Kidney capillary endothelial cell (primary cell): Measurements from ENCODE around the gene P2RX5.

Experiments used
- DNase-seq: peaks from one replicate; pipeline ENCODE4 v3.0.0-alpha.2; 2018; ENCODE audit warnings: low spot score

P2RX5 gene

DNA sequence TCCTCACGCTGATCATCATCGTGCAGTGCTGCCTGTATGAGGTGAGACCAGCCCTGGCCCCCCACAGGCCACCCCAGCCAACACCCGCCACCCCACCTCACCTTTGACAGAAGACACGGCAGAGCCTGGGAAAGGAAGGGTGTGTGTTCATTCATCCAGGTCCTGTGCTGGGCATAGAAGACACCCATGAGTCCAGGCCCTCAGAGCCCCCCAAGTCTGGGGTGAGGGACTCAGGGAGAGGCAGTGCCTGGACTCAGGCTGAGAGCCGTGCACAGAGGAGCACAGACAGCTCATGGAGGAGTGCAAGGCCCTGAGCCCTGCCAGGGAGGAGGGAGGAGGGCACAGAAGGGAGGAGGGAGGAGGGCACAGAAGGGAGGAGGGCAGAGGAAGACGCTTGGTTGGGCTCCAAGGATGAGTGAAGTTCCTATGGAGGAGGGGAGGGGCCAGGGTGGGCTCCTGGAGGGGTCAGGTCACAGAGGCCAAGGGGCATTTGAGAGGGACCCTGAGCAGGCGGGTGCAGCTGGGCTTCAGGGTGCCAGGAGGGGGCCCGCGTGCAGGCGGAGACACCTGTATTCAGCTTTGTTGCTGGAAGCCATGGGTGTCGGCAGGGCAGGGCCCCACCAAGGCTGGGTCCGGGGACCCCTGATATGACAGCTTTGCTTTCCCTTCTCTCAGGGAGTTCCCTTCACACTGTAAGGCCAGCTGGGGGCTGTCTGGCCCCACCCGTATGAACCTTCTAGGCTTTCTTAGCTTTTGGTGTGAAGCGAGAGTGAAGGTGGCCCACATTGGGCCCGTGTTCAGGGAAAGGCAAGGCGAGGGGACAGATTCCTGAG, 39.0 kb downstream of the P2RX5 start:
- no peak for DNase-seq

DNA sequence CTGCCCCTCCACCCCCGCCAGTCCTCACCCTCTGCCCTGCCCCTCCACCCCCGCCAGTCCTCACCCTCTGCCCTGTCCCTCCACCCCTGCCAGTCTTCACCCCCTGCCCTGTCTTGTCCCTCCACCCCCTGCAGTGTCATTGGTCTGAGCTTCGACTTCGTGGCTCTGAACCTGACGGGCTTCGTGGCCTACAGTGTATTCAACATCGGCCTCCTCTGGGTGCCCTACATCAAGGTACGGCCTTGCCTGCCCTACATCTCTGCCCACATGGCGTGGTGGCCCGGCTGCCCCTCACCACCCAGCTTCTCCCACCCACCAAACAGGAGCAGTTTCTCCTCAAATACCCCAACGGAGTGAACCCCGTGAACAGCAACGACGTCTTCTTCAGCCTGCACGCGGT, 39.6 kb downstream of the P2RX5 start:
- no peak for DNase-seq

DNA sequence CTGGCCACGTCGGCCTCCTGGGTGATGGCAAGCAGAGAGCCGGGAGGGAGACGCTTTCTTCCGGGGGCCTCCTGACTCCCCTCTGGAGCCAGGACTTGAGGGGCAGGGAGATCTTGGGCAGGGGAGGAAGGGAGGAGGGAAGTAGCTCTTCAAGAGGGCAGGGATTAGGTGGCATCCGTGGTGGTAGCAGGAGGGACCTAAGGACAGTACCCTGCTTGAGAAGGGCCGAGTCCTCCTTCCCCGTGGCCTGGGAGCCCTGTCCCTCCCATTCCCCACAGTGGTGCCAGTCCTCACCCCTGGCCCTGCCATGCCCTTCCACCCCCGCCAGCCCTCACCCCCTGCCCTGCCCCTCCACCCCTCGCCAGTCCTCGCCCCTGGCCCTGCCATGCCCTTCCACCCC, 40.2 kb downstream of the P2RX5 start:
- no peak for DNase-seq

DNA sequence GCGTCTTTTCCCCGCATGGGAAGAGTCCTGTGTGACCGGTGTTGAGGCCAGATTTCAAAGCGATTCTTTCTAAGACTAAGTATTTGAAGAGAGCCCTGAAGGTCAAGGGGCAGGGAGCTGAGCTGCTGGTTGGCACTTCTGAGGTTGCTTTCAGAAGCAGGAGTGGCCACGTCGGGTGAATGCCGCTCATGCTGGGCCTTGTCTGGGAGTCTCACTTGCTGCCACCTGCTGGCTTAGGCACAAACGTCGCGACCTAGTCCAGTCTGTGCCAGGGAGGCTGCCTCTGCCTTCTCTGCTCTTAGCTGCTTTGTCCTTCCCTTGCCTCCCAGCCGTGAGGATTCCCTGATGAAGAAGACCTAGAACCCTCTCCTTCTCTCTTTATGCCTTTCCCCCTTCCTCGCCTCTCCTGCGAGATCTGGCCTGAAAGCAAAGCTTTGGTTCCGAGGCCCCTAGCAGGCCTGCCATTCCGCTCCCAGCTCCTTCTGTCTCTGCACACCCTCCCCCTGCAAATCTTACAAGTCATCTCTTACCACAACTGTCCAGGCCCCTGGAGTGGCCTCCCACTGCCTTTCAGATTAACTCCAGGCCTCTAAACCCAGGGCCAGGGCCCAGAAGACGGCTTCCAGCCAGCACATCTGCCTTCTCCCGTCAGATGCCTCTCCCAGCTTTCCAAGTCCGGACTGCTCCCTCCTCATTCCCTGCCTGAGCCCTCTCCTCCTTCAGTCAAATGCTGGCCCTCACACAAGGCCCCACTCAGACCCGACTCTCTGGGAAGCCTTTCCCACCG, 48.0 kb downstream of the P2RX5 start:
- peak; percentile 57 for DNase-seq

DNA sequence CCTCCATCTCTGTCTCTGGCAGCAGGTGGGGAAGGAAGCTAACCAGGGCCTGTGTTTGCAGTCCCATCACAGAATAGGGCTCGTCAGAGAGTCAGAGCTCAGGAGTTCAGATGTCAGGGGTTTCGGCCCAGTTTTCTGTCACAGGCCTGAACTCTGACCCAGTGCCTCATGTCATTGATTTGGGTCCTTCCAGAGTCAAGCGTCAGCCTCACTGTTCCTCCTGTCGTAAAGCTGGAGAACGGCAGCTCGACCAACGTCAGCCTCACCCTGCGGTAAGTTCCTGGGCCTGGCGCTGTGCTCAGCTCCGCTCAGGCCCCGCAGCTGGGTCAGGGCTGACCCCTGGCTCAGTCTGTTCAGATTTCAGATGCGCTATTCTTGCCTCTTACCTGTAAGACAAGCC, 48.7 kb downstream of the P2RX5 start:
- no peak for DNase-seq

DNA sequence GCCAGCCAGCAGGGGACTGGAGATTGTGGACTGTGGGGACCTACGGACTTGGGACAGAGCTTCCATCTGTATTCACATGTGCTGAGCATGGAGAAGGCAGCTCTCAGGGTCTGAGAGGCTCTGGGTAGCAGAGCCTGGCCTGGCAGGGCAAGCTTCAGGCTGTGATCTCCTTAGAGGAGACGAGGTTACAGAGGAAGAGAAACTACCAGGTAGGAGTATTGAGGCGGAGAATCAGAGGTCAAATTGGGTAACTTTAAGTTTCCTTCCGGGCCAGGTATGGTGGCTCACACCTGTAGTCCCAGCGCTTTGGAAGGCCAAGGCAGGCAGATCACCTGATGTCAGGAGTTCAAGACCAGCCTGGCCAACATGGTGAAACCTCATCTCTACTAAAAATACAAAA, 50.6 kb downstream of the P2RX5 start:
- DNase-seq, result no peak

DNA sequence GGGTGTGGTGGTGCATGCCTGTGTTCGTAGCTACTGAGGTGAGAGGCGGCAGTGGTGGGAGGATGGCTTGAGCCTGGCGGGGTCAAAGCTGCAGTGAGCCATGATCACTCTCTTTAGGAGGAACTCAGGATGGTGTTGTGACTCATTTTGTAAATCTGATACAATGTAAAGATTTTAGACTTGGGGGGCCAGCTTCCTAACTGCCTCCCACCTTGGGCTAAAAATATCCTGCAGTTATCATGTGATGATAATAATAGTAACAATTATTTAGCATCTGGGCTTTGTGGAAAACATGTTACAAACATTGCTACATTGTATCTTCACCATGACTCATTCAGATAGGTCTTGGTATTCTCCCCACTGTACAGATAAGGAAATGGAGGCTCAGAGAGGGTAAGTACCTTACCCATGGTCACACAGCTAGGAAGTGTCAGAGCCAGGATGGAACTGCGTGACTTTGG, 52.0 kb downstream of the P2RX5 start:
- no peak for DNase-seq

DNA sequence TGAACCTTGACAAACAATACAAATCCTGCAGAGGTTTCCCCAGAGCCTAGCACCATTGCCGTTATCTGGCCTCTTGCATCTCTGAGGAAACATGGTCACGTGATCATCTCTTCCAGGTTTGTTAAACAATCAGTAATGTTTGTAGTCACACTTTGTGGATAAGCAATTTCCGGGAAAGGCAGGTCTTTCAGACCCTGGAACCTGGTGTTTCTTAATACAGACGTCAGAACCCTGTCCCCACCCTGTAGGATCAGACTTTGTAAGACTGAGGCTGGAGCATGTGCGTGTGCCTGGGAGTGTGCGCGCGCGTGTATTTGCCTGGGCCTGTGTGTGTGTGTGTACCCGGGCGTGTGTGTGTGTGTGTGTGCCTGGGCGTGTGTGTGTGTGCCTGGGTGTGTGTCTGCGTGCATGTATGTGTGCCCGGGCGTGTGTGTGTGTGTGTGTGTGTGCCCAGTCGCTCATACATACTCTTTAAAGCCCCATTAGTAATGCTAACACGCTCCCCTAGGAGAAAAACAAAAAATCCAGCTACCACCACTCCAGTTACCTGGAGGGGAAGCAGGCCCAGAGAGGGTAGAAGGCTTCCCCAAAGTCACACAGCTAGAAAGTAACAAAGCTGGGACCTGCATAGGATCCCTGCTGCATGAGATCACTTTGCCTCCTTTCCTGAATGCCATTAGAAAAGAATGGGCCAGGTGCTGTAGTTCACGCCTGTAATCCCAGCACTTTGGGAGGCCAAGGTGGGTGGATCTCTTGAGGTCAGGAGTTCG, 54.1 kb downstream of the P2RX5 start:
- DNase-seq, result no peak

DNA sequence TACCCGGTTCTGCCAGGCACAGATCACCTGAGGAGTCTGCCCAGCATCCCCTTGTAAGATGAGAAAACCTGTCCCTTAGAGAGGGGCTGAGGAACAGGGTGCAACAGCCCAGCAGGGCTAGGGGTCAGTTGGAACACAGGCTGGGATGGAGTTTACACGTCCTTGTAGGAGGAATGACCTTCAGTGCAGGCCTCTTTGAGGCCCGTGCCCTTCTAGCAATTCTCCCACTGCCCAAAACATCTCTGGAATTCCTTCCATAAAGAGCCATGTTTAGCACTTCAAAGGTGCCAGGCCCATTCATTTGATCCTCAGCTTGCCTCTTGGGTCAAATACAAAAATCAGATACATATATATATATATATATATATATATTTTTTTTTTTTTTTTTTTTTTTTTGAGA, 54.9 kb downstream of the P2RX5 start:
- no peak for DNase-seq

DNA sequence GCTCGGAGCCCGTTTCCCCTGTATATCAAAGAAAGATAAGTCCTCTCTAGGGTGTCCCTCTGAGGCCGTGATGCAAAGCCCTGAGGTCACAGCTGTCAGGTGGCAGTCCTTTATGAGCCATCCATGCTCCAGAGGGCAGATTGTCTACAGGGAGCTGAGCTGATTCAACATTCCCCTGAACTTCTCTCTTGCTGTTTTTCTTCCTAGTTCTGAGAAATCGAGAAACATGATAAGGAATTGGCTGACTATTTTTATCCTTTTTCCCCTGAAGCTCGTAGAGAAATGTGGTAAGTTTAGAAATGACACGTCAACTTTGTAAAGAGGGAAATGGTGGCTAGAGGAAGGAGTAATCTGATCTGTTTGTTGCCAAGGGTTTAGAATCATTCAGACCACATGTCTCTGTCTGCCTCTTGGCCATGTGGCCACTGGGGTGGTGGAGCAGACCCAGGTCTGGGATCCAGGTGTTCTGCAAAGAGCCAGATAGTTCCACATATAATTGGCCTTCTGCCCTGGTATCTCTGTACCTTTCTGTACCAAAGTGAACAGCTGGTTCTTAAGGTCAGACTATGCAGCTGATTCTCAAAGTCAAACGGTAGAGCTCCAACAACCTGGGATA, 55.9 kb downstream of the P2RX5 start:
- no peak for DNase-seq

DNA sequence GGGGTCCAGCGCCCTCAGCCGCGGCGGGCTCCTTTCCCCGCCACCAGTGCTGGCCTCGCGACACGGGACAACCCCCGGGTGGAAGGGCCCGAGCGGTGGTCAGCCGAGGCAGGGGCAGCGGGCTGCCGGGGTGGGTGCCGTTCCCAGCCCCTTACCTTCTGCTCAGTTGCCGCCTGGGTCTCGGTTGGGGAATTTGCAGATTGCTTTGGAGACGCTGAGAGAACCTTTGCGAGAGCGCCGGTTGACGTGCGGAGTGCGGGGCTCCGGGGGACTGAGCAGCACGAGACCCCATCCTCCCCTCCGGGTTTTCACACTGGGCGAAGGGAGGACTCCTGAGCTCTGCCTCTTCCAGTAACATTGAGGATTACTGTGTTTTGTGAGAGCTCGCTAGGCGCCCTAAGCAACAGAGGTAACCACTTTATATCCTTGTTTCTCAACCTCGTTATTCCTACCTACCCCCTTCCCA, 59.0 kb downstream of the P2RX5 start:
- no peak for DNase-seq

DNA sequence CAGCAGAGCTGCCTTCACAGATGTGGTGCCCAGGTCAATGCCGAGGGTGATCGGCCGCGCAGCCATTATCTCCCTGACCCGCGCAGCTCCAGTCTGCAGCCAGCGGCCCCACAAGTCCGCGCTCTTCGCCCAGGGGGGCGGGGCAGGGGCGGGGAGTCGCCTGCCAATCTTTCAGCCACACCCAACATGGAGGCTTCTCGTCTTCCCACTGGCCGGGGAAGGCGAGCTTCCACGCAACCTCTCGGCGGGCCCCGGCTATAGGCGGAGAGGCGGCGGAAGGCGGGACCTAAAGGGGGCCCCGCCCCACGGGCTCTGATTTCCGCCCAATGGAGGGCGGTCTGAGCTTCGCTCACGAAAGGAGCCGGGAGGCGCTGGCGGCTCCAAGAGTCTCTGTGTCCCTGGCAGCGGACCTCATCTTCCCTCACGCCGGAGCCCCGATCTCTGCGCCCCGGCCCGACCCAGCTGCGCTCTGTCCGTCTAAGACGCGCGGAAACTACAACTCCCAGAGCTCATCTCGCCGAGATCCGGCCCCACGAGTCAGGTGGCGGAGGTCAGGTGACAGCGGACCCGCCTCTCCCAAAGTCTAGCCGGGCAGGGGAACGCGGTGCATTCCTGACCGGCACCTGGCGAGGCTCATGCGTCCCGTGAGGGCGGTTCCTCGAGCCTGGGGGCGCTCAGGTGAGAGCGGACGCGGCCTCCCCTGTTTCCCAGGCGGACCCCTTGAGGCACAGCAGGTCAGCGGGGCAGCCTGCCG, 59.6 kb downstream of the P2RX5 start, which contains the start of the genes CTNS and SHPK:
Gene CTNS, plus strand, starts transcription at position 607 of the 754 bp plus-strand sequence. CDS start 3,447 bp downstream, outside the sequence.
Gene SHPK, minus strand, starts transcription at position 97 of the 754 bp plus-strand sequence. Its CDS starts 31 bp downstream, at position 66.
- DNase-seq, result peak; percentile 94

DNA sequence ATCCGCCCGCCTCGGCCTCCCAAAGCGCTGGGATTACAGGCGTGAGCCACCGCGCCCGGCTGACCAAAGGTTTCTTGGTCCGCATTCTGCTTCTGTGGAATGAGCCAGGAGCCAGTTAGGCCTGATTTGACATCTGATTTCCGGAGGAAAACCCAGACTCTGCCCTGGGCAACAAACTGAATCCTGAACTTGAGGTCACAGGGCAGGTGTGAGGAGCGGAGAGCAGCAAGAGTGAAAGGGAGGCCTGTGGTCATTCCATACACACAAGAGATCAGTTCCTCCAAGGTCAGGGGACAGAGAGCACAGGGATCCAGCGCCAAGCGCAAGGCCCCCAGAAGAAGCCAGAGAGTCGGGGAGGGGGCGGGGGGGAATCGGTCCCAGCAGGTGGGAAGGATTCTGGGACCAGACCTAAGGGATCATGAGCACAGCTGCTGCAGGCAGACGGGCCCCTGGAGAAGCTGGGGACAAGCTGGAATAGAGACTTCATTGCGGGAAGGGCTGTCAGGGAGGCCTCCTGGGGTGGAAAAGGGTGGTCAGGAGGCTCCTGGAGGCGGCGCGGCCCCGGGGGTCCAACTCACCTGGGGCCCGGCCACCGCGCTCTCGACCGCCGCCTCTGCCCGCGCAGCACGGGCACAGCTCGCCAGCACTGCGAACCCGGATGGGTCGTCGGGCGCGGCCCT, 60.3 kb downstream of the P2RX5 start:
- DNase-seq, result no peak

DNA sequence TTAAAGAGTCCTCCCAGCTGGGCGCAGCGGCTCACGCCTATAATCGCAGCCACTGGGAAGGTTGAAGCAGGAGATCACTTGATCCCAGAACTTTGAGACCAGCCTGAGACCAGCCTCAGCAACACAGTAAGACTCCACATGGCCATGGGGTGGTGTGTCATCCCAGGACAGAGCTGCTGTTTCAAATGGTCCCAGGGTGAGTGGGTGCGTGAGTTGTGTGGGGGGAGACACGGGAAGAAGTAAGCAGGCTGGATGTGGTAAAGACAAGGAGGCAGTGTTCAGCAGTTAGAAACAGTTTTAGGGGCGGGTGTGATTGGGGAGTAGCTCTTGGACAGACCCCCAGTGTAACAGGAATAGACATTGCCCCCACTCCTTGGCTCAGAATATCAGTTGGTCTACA, 63.7 kb downstream of the P2RX5 start:
- no peak for DNase-seq

DNA sequence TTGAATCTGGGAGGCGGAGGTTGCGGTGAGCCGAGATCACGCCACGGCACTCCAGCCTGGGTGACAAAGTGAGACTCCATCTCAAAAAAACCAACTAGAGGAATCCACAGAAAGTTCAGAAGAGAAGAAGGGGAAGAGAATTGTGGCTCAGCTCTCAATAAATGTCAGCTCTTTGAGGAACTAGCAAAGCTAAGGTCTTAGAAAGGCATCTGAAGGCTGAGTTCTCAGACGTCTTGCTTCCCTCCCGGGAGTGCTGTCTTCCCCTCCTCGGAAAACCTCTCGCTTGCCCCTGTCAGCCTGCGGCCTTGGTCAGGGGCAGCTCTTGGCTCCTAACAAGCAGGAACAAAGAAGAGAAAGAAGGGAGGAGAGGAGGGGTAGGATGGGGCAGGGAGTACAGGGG, 65.2 kb downstream of the P2RX5 start:
- DNase-seq, result no peak

DNA sequence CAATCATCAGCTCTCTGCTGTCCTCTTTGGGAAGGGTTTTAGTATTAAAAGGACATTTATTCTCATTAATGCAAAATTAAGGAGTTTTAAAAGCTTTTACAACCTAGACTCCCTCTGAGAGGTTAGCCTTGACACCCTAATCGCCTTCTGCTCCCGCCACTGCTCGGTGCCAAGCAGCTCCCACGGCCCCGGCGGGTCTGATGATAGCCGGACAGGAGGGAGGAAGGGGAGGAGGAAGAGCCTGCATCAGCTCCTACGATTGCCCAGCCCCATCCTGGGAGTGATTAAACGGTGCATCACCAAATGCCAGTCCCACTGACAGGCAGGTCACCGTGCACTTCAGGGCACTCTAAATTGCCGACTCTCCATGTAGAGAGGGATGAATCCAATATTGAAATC, 68.2 kb downstream of the P2RX5 start:
- no peak for DNase-seq

DNA sequence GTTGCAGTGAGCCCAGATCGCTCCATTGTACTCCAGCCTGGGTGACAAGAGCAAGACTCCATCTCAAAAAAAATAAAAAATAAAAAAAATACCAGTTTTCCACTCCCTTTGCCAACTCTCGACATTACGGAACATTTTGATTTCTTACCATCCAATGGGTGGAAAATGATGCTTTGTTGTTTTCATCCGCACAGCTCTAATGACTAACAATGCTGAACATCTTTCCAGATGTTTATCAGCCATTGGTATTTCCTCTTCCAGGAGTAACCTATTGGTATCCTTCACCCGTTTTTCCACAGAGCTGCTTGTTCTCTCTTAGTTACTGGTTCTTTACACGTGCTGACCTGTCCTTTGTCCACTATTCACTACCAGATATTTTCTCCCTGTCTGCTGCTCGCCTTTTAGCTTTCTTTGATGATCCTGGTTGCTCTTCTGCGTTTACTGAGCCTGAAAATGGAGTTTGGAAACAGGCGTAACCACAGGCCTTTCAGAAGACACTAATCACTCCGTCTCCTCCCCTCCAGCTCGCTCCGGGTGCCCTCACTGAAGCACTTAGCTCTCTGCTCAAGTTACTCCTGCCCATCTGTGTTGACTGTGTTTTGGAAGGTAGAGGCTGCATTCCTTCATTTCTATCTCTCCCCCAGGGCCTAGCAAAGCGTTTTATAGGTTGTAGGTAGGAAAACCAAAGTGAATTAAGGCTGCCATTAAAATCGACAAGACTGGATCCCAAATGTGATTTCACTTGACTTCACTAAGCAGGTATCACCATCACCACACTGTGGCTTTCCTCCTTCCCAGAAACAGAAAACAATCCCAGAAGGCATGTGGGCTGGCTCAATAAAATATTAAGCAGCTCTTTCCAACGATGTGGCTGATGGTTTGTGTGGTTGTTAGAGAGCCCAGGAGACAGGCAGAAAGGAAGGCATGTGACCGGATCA, 68.9 kb downstream of the P2RX5 start:
- no peak for DNase-seq
